ENCODE measurements around the gene MED13L.
"Not testable (repeated sequence)": the region's sequence is repeated elsewhere in the genome, so short reads cannot be mapped to it uniquely, and the experiment has no call there.

MED13L gene

DNA sequence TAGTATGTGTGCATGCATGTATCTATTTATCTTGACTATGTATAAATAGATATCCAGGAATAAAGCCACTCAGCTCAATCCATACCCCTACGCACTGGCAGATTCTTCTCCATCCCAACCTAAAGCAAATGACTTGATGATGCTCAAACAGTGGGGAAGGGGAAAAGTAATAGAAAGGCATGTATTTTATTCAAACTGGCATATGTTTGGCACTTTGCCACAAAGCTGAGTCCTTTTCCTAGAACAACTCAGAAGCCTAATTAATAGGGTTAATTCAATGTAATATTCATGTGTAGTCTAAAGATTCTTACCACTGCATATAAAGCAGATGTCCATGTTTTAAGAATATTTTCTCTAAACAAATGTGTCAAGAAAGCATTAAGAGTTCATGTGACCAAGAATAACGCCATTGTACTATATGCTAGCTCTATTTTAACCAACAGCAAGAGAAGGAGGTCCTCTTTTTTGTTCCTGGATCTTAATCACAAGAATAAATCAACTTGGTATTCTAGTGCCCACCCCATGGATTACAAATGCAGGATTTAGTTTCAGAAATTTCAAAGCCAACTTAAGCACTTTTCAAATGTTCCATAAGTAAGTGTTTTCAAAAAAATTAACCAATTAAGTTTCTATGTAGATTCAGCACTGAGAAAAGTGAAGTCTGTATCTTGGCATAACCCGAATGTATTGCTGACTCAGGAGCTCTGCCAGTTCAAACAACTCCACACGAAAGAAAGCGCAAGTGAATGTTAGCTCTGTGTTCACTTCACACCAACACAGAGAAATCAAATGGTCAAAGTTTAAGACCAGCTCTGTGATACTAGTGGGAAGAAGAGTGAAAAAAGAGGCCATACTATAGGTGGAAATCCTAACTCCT is 233.6 kb downstream of the MED13L start:
- no peak for FAIRE-seq

DNA sequence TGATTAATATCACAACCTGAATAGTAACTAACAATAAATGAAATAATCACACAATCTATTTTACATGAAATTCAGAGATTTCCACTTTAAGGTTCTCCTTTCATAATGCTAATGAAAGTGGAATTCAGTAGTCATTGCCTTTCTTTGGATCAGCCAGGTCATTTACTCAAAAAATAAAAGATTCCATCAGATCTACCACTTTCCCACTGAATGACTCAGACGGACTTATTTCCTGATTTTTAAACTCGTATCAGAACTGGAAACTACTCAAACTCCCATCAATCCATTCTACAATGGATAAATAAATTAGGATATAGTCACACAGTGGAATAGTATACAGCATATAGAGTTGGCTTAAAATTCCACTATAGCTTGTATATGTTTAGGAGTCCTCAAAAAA is 237.1 kb downstream of the MED13L start:
- FAIRE-seq, result no peak

DNA sequence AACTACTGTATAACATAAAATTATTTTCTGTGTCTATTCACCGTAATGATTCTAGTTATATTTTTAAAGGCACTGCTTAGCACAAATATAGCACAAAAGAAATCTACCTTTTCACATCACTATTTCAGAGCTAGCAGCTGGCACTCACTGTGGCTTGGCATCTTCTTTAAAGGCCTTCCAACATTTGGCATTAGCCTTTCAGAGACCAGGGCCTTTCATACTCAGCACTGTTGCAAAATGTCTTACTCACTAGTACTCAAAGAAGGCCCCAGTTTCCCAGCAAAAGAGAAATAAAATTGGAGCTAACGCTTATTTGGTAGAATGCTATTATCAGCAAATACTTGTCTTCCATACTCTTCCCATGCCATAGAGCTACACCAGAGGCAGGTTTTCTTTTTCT is 238.4 kb downstream of the MED13L start:
- no peak for FAIRE-seq

DNA sequence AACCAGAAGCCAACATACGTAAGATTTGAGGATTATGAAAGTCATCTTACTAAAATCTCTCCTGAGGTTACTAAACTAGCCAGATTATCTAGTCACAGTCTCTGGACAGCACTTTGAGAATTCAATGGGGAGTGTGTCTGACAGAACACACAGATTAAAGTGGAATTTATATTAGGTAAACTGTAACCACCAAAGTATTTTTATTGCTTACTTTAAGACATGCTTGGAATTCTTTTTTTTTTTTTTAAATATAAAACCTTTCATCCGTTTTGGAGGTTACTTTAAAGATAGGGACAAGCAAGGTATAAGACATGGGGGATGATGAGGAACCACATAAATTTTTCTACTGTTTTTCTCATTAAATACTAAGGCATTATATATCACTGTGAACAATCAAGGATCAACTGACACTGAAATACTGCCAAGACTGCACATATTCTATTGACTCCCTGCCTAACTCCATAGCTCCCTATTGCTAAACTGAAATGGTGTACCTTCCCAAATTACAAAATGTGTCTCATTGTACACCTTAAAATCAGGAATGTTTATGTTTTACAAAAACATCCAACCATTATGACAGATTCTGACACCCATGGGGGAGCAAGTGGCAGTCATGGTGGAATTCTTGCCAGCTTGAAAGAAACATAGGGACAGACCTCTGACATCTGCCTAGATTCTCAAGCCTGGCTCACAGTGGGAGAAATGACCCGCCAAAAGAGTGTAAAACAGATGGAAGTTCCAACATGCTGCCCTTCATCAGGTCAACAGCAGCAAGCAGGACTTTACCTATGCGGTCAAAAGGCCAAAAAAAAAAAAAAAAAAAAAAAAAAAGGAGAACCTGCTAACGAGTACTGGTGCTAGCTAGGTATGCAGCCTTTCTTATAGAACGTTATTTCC is 239.3 kb downstream of the MED13L start:
- FAIRE-seq, result no peak

DNA sequence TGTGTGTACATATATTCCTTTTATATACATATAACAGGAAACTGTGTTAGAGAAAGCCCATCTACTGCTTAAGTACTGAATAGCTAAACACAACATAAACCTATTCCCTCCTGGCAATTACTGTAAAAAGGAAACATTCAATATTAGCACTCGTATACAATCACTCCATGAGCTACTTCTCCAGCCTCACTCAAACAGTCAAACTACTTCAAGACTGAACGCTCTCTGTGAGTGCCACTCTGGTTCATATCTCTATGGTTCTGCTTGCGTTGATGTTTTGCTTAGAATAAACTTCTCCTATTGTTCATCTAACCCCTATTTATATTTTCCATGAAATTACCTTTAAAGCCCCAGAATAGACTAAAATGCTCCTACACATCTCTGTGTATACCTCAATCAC is 243.7 kb downstream of the MED13L start:
- no peak for FAIRE-seq

DNA sequence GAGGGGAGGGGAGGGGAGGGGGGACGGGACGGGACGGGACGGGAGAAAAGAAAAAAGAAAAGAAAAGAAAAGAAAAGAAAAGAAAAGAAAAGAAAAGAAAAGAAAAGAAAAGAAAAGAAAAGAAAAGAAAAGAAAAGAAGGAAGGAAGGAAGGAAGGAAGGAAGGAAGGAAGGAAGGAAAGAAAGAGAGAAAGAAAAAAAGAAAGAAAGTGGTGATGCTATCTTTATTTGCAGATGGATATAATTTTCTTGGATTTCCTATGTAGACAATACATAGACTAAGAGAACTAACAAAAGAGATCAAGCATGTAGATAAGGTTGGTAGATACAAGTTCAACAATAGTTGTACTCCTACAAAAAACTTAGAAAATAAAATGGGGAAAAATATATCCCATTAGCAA is 245.9 kb downstream of the MED13L start:
- FAIRE-seq, result not testable (repeated sequence)

DNA sequence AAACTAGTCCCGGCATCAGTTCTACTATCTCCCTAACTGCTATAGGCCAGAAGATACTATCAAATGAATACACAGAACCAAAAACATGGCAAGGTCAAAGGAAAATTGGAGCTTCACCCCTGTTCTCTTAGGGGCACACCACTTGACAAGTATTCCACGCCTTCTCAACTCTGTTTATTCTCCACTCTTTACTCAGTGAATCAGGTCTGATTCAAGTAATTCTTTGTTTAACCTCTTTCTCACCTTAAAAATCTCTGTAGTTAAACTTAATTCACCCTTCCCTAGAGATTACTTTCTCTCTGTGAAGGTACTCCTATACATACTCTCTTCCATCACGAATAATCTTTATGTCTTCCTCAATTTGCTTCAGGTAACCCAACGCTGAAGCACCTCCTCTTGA is 248.9 kb downstream of the MED13L start:
- no peak for FAIRE-seq

DNA sequence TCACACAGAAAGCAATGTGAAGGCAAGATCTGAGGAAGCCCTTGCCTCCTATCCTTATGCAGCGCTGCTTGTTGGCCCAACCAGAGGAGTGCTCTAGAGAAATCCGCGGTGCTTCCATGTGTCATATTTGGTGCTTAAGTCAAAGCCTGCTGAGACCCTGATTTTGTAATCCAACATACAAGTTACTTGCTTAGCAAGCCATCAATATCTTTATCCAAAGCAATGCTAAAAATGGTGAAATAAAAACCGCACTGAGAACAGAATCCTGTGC is 250.0 kb downstream of the MED13L start:
- no peak for FAIRE-seq

DNA sequence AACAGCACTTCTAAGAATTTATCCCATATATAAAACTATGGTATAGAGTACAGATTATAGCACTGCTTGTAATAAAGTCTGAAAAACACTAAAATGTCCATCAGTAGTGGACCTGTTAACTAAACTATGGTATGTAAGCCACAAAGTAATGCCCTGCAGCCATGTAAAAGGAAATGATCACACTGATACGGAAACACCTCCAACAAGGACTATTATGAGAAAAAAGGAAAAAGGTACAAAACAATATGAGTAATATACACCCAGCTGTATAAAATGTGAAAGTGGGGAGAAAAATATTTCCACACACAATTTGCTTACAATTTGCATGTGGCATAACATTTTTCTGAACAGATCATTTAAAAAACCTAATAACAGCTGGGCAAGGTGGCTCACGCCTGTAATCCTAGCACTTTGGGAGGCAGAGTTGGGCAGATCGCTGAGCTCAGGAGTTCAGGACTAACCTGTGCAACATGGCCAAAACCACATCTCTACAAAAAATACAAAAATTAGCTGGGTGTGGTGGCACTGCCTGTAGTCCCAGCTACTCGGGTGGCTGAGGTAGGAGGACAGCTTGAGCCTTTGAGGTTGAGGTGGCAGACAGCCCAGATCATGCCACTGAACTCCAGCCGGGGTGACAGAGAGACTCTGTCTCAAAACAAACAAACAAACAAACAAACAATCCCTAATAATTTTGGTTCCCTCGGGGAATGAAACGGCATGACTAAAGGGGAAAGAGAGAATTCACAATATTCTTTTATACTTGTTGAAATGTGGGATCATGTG is 250.5 kb downstream of the MED13L start:
- FAIRE-seq, result no peak

DNA sequence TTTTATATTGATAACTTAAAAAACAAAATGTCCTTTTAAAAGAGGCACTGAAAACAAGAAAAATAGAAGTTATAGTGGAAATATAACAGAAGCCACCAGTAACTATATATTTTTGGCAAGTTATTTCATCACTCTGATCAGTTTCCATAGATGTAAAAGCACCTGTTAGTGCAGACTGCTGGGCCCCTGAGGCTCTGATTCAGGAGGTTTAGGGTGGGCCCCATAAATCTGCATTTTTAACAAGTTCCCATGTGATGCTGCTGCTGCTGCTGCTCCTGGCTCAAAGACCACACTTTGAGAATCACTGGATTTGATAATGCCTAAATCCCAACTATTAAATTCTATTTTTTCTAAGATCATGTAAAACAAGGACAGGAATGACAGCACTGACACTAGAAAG is 251.1 kb downstream of the MED13L start:
- no peak for FAIRE-seq

DNA sequence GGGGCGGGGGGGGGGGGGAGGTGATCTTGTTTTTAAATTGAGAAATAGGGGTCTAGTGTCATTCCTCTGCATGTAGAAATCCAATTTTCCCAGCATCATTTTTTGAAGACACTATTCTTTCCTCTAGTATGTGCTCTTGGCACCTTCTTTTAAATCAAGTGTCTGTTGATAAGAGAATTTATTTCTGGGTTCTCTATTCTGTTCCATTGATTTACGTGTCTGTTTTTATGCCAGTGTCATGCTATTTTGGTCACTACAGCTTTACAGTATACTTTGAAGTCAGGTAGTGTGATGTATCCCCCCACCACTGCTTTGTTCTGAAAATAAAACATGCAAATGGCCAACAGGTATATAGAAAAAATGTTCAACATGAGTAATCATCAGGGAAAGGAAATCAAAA is 252.7 kb downstream of the MED13L start:
- no peak for FAIRE-seq

DNA sequence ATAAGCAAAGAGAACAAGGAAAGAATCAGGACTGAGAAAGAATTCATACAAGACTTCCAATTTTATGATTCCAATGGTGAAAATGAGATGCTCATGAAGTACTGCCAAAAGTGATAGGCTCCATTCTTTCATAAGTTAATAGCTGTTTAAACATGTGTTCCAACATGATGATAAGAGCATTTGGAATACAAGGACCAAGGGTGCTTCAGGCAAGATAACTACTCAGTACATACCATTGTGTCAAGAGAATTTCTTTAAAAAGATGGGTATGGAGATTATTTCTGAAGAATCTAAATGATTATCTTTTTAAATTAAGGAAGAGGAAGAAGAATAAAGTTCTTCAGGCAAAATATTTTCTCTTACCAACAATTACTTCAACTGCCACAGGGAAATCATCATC is 258.1 kb downstream of the MED13L start:
- no peak for FAIRE-seq

DNA sequence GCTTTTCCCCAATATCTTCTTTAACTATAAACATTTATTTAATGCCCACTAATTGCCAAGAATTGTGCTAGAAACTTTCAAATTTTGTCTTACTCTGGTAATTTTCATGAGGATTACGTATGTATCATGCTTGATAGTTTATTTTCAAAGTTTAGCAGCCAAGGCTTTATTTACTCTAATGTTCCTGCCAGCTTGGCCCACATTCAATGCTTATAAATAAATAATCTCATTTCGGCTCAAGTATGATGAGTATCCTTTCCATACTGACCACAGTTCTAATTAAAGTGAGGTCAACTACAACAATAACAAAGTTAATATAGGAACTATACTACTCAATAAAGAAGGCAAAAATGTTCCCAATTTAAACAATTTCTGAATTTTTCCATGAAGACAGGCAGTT is 259.2 kb downstream of the MED13L start:
- FAIRE-seq, result no peak

DNA sequence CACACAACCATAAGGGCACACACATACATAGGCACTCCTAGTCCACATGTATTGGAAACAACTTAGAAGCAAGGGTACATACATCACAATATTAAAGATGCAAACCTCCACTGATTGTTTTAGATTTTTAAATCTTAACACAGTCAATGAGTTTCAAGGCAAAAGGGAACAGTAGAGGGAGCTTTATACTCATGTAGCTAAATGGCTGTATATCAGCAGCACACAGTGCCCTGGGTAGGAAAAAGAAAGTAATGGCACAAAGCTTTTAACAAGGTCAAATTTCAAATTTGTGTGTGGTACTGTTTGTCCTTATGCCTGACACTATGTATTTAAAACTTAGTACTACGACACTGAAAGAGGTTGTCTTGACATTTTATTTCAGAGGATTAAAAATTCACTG is 262.0 kb downstream of the MED13L start:
- FAIRE-seq, result no peak

DNA sequence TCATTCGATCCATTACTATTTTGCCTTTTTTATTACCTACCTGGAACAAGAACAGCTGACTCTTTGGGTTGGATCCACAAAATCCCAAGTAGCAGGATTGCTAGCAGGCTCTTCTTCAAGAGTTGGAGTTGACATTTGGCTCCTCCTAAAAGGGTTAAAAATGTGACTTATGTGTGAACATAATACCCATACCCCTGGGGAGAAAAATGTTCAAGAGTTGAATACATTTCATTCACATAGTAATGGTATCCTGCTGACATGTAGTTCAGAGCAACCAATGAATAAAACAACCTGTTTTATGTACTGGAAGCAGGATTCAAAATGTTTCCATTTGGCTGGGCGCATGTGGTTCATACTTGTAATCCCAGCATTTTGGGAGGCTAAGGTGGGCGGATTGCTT is 264.7 kb downstream of the MED13L start:
- FAIRE-seq, result no peak

DNA sequence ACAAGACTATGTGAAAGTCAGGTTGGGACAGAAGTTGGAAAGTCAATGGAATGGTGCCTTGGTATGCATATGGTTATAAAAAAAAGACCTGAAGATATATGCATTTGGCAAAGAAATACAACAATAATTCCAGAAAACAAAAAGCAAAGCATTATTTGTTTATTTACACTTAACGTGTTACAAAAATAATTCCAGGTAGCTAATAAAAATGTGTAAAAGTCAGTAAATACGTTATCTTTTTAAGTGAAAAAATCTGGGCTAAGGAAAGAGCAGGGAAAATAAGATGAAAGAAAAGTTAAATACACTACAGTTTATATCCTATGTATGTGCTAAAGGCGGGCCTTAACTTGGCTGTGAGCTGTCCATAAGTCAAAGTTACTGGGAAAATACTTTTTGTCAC is 266.3 kb downstream of the MED13L start:
- FAIRE-seq, result no peak

DNA sequence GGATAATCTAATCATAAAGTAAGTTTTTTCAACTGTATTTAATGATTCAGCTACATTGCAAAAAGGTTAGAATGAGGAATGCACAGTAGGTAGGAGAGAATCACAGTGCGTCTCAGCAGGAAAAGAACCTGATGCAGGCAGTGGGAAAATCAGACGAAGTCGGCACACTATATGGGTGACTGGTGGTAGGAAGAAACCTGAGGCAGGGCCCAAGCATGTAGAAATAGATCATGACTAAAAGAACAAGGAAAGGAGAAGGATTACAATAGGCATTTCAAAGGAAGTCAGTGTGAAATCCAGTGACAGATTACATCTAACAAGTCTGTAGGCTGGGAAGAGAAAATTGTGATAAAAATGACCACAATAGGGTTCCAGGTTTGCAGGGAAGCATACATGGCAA is 267.0 kb downstream of the MED13L start:
- FAIRE-seq, result no peak

DNA sequence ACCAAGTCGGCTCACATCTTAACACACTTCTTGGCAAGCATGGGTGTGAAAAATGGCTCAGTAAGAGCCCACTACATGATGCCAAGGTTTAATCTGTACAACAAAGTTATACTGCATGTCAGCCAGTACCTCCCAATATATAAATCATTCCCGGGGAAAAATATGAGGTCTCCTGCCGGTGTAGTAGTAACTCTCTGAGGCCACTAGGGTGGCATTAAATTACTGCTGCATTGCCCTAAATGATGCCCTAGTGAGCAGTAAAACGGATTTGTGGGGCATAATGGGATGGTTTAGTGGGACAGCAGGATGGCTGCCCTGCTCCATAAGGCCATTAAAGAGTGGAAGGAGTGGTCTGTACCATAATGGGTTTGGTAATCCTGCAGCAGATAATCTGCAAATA is 267.7 kb downstream of the MED13L start:
- no peak for FAIRE-seq

DNA sequence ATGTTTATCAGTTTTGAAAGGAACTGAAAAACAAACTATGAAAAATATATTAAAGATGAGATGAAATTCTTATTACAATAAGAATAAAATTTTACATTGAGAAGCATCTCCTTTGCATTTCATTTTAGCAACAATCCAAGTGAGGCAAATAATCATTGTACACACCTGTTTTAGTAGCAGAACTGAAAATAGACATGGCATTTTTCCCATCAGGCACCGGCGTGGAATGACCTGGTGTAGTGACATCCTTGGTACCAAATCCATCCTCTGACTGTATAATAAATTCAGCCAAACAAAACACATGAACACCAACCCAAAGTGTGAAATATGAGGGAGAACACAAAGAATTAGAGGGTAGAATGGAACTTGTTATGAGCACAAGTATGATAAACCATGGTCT is 271.4 kb downstream of the MED13L start:
- FAIRE-seq, result no peak

DNA sequence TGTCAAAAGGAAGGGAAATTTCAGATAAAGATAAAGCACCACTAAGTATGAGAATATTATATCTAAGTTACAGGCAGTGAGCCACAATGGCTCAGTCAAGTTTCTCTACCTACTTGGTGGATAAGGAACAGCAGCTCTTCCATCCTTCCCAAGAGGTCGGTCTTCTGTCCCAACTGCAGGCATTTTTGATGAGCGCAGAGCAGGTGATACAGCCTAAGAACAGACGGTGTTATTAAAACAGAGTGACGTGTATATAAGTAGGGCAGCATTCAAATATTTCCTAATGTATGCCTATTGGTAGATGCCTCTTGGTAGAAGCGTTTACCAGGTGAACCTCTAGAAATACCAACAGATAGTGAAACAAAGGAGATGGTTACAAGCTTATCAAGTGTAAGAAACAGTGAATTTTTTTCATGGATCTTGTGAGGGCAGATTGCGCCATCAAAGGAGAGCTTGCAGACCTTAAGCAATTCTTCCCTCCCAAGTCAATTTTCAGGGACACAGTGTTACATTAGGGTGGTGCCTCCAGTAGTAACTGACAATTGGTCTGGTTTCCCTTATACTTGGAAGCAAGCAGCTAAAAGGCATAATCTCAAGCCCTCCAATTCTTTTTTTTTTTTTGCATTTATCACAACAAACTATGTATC is 274.5 kb downstream of the MED13L start:
- FAIRE-seq, result no peak

DNA sequence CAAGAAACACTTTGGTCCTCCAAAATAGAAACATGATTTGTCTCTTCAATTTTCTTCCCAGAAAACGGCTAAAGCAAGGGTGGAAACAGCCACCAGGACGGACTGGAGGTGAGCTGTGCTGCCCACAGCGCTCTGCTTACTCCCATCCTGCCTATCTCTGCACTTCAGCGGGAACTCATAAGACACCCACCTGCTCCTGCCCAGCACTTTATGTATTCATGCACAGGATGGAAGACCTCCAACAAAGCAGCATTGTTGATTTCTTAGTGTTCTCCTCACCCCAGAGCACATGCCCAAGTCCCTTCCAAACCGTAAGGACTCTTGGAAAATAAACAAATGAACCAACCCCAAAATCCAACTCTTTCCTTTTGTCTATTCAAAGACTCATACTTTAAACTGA is 277.2 kb downstream of the MED13L start:
- FAIRE-seq, result no peak

DNA sequence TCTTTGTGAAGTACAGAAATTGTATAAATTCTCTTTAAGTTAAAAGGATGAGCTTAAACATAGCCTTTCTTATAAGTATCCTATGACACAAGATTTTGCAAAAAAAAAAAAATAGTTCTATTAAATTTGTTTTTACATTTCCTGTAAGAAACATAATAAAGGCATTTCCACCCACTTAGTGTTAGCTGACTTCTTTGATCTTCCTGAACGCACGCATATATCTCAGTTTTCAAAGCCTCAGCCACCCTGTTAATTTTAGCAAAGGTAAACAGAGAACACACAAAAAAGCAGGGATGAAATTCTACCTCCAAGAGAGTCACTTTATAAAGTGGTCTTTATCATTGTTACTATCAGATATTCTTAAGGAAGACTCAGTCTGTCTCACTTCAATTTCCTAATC is 277.9 kb downstream of the MED13L start:
- no peak for FAIRE-seq

Data from endometrium (tissue), 2 donors.